WTC11 (cell line): ENCODE results near the gene PC. TPM values are rescaled to one million over a fixed set of nuclear protein-coding genes. Genes with fewer than 3 reads are reported as not detected.

Experiments used
- ATAC-seq: fragments of 200-7000 bp; cut with Tn5 transposase; 2 replicates; pipeline ENCODE4 v1.10.0; 2021; ENCODE audit warnings: mild to moderate bottlenecking, moderate library complexity
- CTCF ChIA-PET: fragments of 300-600 bp; sonication (Branson Sonifier 250); formaldehyde crosslinking; loops from one replicate; lab custom pipeline; 2021; ENCODE audit warnings: antibody characterized with exemption; lab: Charles Lee
- POLR2A ChIA-PET: fragments of 350-600 bp; sonication (Branson Sonifier 250); formaldehyde crosslinking; loops from one replicate; lab custom pipeline; 2021; ENCODE audit warnings: antibody characterized with exemption; lab: Charles Lee
- DNase-seq: peaks from one replicate; pipeline ENCODE4 v3.0.0; 2021; ENCODE audit warnings: low spot score
- H3K27ac Mint-ChIP-seq: 2 replicates; pipeline ENCODE4 v1.8.0; 2021; ENCODE audit warnings: mixed read lengths
- H3K27me3 Mint-ChIP-seq: 2 replicates; pipeline ENCODE4 v1.8.0; 2021; ENCODE audit warnings: low read depth, mild to moderate bottlenecking, moderate library complexity, mixed read lengths
- H3K36me3 Mint-ChIP-seq: 2 replicates; pipeline ENCODE4 v1.8.0; 2021; ENCODE audit warnings: mixed read lengths
- H3K4me1 Mint-ChIP-seq: 2 replicates; pipeline ENCODE4 v1.8.0; 2022; ENCODE audit warnings: mixed read lengths
- H3K4me3 Mint-ChIP-seq: 2 replicates; pipeline ENCODE4 v1.8.0; 2021; ENCODE audit warnings: mild to moderate bottlenecking, moderate library complexity, mixed read lengths
- H3K9me3 Mint-ChIP-seq: 2 replicates; pipeline ENCODE4 v1.8.0; 2021; ENCODE audit warnings: mixed read lengths
- ESRRA ChIP-seq: sonication (generic); formaldehyde crosslinking; IDR thresholded peaks from 2 replicates; pipeline ENCODE4 v1.8.1; 2022; ENCODE audit warnings: mild to moderate bottlenecking, missing genetic modification reagents, borderline replicate concordance
- FOXK1 ChIP-seq: sonication (generic); formaldehyde crosslinking; IDR thresholded peaks from 2 replicates; pipeline ENCODE4 v1.8.0; 2022; ENCODE audit warnings: mild to moderate bottlenecking, moderate library complexity, missing genetic modification reagents
- GRHL2 ChIP-seq: fragments of 250-450 bp; sonication (Bioruptor Pico); IDR thresholded peaks from 2 replicates; pipeline ENCODE4 v1.8.0; 2022; ENCODE audit warnings: mild to moderate bottlenecking, moderate library complexity; ENCODE audit not compliant: insufficient replicate concordance, severe bottlenecking
- PRRX2 ChIP-seq: fragments of 250-450 bp; sonication (Bioruptor Pico); IDR thresholded peaks from 2 replicates; pipeline ENCODE4 v1.8.0; 2021; ENCODE audit warnings: mild to moderate bottlenecking
- TCF7 ChIP-seq: sonication (generic); formaldehyde crosslinking; IDR thresholded peaks from 2 replicates; pipeline ENCODE4 v1.8.0; 2022; ENCODE audit warnings: mild to moderate bottlenecking, low read depth, missing genetic modification reagents, moderate library complexity
- USF2 ChIP-seq: sonication (generic); formaldehyde crosslinking; IDR thresholded peaks from 2 replicates; pipeline ENCODE4 v1.8.1; 2023; ENCODE audit warnings: mild to moderate bottlenecking, missing genetic modification reagents, moderate library complexity
- ZBTB43 ChIP-seq: sonication (generic); formaldehyde crosslinking; IDR thresholded peaks from 2 replicates; pipeline ENCODE4 v1.8.1; 2023; ENCODE audit warnings: mild to moderate bottlenecking, missing genetic modification reagents
- ZNF121 ChIP-seq: sonication (generic); formaldehyde crosslinking; IDR thresholded peaks from 2 replicates; pipeline ENCODE4 v1.8.0; 2023; ENCODE audit warnings: missing genetic modification reagents
- ZNF219 ChIP-seq: sonication (generic); formaldehyde crosslinking; IDR thresholded peaks from 2 replicates; pipeline ENCODE4 v1.8.0; 2023; ENCODE audit warnings: missing genetic modification reagents, mild to moderate bottlenecking, borderline replicate concordance
- ZNF416 ChIP-seq: fragments of 250-450 bp; sonication (Bioruptor Pico); IDR thresholded peaks from 2 replicates; pipeline ENCODE4 v1.9.0; 2021; ENCODE audit warnings: mild to moderate bottlenecking, inconsistent platforms
- ZNF423 ChIP-seq: fragments of 250-450 bp; sonication (Bioruptor Pico); IDR thresholded peaks from 2 replicates; pipeline ENCODE4 v2.1.2; 2022; ENCODE audit warnings: mild to moderate bottlenecking, moderate library complexity
- ZNF425 ChIP-seq: fragments of 250-450 bp; sonication (Bioruptor Pico); conservative IDR thresholded peaks from 2 replicates; pipeline ENCODE4 v1.9.0; 2021; ENCODE audit warnings: mild to moderate bottlenecking
- total RNA-seq: library from RNA; stranded (reverse); gene quantifications from 3 replicates; pipeline ENCODE4 v1.2.3, GENCODE V29; 2021
- TF ChIP-seq, protein P1 (sequence below): sonication (generic); formaldehyde crosslinking; IDR thresholded peaks from 2 replicates; pipeline ENCODE4 v1.8.0; 2022; ENCODE audit warnings: mild to moderate bottlenecking, missing genetic modification reagents
- TF ChIP-seq, protein P2 (sequence below): sonication (generic); formaldehyde crosslinking; IDR thresholded peaks from 2 replicates; pipeline ENCODE4 v1.8.1; 2023; ENCODE audit warnings: mild to moderate bottlenecking, missing genetic modification reagents, borderline replicate concordance

Gene PC
- total RNA-seq, 1 experiment from 2014 or later: 27.2 TPM

DNA sequence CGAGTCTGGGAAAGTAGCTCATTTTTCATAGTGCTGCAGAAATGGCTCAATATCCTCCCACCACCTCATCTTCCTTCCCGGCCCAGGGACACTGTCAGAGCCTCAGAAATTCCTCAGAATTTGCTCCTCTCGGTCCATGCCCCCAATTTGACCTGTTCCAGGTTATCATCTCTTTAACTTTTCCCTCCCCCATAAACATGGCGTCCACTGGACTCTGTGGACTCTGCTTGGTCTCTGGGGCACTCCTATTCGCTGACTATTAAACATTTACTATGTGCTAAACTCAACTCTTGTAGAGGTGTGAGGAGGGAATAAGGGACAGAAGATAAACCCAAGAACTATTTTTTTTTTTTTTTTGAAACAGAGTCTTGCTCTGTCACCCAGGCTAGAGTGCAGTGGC, 8.2 kb upstream of the PC start (continued):
- TF ChIP-seq ZBTB43 (CRISPR knock-in tag): no peak
- TF ChIP-seq, all 79 proteins: peak for 0

- no peak overlapping the region for H3K27ac Mint-ChIP-seq
- no peak overlapping the region for H3K4me3 Mint-ChIP-seq
- POLR2A ChIA-PET: interaction anchor here (0.7 kb wide), 1 partner anchor 119 kb away, joined by 3 read pairs; no protein-coding TSS in a partner anchor
- ATAC-seq (no peak), DNase-seq (no peak)
- CTCF ChIA-PET: interaction anchor here (2.3 kb wide), 1 partner anchor 11 kb away, joined by 8 read pairs; no protein-coding TSS in a partner anchor
- H3K9me3 Mint-ChIP-seq: no peaks in the 10 kb centered on the region
- H3K4me1 Mint-ChIP-seq: peaks cover 2% of the 10 kb centered on the region
- TF ChIP-seq, protein P1, sequence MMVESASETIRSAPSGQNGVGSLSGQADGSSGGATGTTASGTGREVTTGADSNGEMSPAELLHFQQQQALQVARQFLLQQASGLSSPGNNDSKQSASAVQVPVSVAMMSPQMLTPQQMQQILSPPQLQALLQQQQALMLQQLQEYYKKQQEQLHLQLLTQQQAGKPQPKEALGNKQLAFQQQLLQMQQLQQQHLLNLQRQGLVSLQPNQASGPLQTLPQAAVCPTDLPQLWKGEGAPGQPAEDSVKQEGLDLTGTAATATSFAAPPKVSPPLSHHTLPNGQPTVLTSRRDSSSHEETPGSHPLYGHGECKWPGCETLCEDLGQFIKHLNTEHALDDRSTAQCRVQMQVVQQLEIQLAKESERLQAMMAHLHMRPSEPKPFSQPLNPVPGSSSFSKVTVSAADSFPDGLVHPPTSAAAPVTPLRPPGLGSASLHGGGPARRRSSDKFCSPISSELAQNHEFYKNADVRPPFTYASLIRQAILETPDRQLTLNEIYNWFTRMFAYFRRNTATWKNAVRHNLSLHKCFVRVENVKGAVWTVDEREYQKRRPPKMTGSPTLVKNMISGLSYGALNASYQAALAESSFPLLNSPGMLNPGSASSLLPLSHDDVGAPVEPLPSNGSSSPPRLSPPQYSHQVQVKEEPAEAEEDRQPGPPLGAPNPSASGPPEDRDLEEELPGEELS (CRISPR knock-in tag): no peak
- TF ChIP-seq TCF7 (CRISPR knock-in tag): no peak
- TF ChIP-seq ZNF121: peak; percentile 77
- TF ChIP-seq ZNF425 (CRISPR knock-in tag): no peak
- H3K27me3 Mint-ChIP-seq: peaks cover 8% of the 10 kb centered on the region
- no peaks in the 10 kb centered on the region for H3K36me3 Mint-ChIP-seq
These were observed 6.3 kb upstream of the PC start for GRCh38 chr11:66964495-66964894.

GRCh38 chr11:66962801-66963200, 4.6 kb upstream of the PC start:
- DNase-seq: no peak
- CTCF ChIA-PET: interaction anchor here (0.7 to 1.4 kb wide), 2 partner anchors 59 to 82 kb away, joined by 4 to 5 read pairs; no protein-coding TSS in a partner anchor
- TF ChIP-seq ZNF423 (CRISPR knock-in tag): no peak
- TF ChIP-seq GRHL2 (CRISPR knock-in tag): no peak
- no peak for TF ChIP-seq ESRRA
- TF ChIP-seq, protein P2, sequence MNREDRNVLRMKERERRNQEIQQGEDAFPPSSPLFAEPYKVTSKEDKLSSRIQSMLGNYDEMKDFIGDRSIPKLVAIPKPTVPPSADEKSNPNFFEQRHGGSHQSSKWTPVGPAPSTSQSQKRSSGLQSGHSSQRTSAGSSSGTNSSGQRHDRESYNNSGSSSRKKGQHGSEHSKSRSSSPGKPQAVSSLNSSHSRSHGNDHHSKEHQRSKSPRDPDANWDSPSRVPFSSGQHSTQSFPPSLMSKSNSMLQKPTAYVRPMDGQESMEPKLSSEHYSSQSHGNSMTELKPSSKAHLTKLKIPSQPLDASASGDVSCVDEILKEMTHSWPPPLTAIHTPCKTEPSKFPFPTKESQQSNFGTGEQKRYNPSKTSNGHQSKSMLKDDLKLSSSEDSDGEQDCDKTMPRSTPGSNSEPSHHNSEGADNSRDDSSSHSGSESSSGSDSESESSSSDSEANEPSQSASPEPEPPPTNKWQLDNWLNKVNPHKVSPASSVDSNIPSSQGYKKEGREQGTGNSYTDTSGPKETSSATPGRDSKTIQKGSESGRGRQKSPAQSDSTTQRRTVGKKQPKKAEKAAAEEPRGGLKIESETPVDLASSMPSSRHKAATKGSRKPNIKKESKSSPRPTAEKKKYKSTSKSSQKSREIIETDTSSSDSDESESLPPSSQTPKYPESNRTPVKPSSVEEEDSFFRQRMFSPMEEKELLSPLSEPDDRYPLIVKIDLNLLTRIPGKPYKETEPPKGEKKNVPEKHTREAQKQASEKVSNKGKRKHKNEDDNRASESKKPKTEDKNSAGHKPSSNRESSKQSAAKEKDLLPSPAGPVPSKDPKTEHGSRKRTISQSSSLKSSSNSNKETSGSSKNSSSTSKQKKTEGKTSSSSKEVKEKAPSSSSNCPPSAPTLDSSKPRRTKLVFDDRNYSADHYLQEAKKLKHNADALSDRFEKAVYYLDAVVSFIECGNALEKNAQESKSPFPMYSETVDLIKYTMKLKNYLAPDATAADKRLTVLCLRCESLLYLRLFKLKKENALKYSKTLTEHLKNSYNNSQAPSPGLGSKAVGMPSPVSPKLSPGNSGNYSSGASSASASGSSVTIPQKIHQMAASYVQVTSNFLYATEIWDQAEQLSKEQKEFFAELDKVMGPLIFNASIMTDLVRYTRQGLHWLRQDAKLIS (CRISPR knock-in tag): no peak
- no peak for TF ChIP-seq USF2 (CRISPR knock-in tag)
- TF ChIP-seq ZNF219 (CRISPR knock-in tag): no peak
- TF ChIP-seq FOXK1 (CRISPR knock-in tag): no peak
- TF ChIP-seq ZNF416: no peak
- no peak for TF ChIP-seq PRRX2 (CRISPR knock-in tag)
- TF ChIP-seq, all 79 proteins: peak for 0
- no peak overlapping the region for H3K4me3 Mint-ChIP-seq
- peaks cover 17% of the 10 kb centered on the region for H3K27me3 Mint-ChIP-seq
- no peak overlapping the region for H3K27ac Mint-ChIP-seq
- POLR2A ChIA-PET: no interaction called here
- no peaks in the 10 kb centered on the region for H3K36me3 Mint-ChIP-seq
- H3K4me1 Mint-ChIP-seq: peaks cover 11% of the 10 kb centered on the region
- no peak for ATAC-seq
- H3K9me3 Mint-ChIP-seq: no peaks in the 10 kb centered on the region
